Osteoblast (primary cell): ENCODE data around the gene GSN. TPM values are rescaled to one million over a fixed set of nuclear protein-coding genes. Genes with fewer than 3 reads are reported as not detected.

Experiments used
- DNase-seq: peaks from one replicate; pipeline ENCODE4 v3.0.0; 2011; ENCODE audit warnings: low spot score, mixed read lengths; ENCODE audit not compliant: insufficient read length; ENCODE audit errors: missing footprints
- H2AFZ ChIP-seq: 2 replicates; pipeline ENCODE4 v1.6.0; 2011; ENCODE audit warnings: mild to moderate bottlenecking, low read length
- H3K27ac ChIP-seq: 2 replicates; pipeline ENCODE4 v1.5.1; 2011; ENCODE audit warnings: mild to moderate bottlenecking, low read depth, low read length, moderate library complexity
- H3K27me3 ChIP-seq: 2 replicates; pipeline ENCODE4 v1.6.0; 2012; ENCODE audit warnings: mild to moderate bottlenecking, control low read depth, inconsistent platforms, low read length, moderate library complexity; ENCODE audit not compliant: insufficient read depth
- H3K36me3 ChIP-seq: 2 replicates; pipeline ENCODE4 v1.5.1; 2011; ENCODE audit warnings: mild to moderate bottlenecking, low read length, control low read depth, moderate library complexity; ENCODE audit not compliant: insufficient read depth
- H3K4me1 ChIP-seq: 2 replicates; pipeline ENCODE4 v1.5.1; 2011; ENCODE audit warnings: mild to moderate bottlenecking, low read length, control low read depth, moderate library complexity; ENCODE audit not compliant: insufficient read depth
- H3K4me2 ChIP-seq: 2 replicates; pipeline ENCODE4 v1.6.0; 2011; ENCODE audit warnings: mild to moderate bottlenecking, low read length; ENCODE audit not compliant: insufficient read depth
- H3K4me3 ChIP-seq: fragments of 200-600 bp; sonication (generic); 3 replicates; pipeline ENCODE4 v1.5.1; 2012; ENCODE audit warnings: mild to moderate bottlenecking, low read length, inconsistent platforms; ENCODE audit not compliant: insufficient read depth
- H3K79me2 ChIP-seq: 2 replicates; pipeline ENCODE4 v1.6.0; 2012; ENCODE audit warnings: mild to moderate bottlenecking, low read length, control low read depth, inconsistent platforms; ENCODE audit not compliant: insufficient read depth
- H3K9me3 ChIP-seq: 2 replicates; pipeline ENCODE4 v1.5.1; 2011; ENCODE audit warnings: low read depth, low read length, control low read depth
- H4K20me1 ChIP-seq: 2 replicates; pipeline ENCODE4 v1.6.0; 2012; ENCODE audit warnings: mild to moderate bottlenecking, low read length, control low read depth; ENCODE audit not compliant: insufficient read depth
- CTCF ChIP-seq: IDR thresholded peaks from 2 replicates; pipeline ENCODE4 v1.5.1; 2011; ENCODE audit warnings: mild to moderate bottlenecking, low read depth, low read length, moderate library complexity; ENCODE audit errors: extremely low read depth
- total RNA-seq: library from RNA; depleted of rRNA; stranded (reverse); fragments of >200 nt; gene quantifications from 2 replicates; pipeline ENCODE4 v1.2.3, GENCODE V29; 2012

The GSN gene
- total RNA-seq, 1 donor = 372 TPM

- Histone ChIP-seq H3K27me3 (no peaks in the 10 kb centered on the region), H3K4me2 (peak overlapping the region; percentile 26), H3K36me3 (peaks cover 86% of the 10 kb centered on the region), H3K79me2 (peaks cover 6% of the 10 kb centered on the region), H3K9me3 (no peaks in the 10 kb centered on the region), H3K27ac (peak overlapping the region; percentile 79), H4K20me1 (no peaks in the 10 kb centered on the region), H3K4me1 (peaks cover 32% of the 10 kb centered on the region), H2AFZ (no peak overlapping the region), H3K4me3 (no peak overlapping the region)
- no peak for DNase-seq
- TF ChIP-seq CTCF = no peak
Observed at GRCh38 chr9:121321016-121321503, 53.1 kb downstream of the GSN start.

DNA sequence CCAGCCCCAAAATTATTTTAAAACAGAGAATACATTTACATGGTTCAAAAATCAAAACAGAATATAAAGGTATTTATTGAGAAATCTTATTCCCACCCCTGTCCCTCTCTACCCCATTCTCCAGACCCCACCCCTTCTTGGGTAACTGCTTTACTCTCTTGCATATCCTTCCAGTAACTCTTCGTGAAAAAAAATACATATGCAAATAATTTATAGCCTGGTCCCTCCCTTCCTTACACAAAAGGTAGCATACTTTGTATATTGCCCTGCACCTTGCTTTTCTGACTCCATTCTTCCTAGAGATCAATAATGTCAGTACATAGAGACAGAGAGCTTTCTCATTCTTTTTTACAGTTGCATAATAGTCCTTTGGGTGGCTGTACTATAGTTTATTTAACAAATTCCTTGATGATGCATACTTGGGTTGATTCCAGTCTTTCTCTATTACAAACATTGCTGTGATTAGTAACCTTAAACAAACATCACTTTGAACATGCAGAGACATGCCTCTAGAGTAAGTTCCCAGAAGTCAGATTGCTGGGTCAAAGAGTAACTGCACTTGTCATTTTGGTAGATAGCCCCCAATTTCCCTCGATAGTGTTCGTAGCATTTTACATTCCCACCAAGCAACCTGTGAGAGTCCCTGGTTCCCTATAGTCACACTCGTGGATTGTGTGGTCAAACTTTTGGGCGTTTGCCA is 54.2 kb downstream of the GSN start:
- no peak overlapping the region for H2AFZ ChIP-seq
- H3K4me3 ChIP-seq = no peak overlapping the region
- H3K27ac ChIP-seq = peak overlapping the region; percentile 89
- H3K4me2 ChIP-seq = peak overlapping the region; percentile 11
- TF ChIP-seq CTCF = no peak
- peaks cover 41% of the 10 kb centered on the region for H3K4me1 ChIP-seq
- no peaks in the 10 kb centered on the region for H3K27me3 ChIP-seq
- H4K20me1 ChIP-seq = no peaks in the 10 kb centered on the region
- H3K79me2 ChIP-seq = peaks cover 6% of the 10 kb centered on the region
- no peaks in the 10 kb centered on the region for H3K9me3 ChIP-seq
- peak; percentile 76 for DNase-seq
- peaks cover 84% of the 10 kb centered on the region for H3K36me3 ChIP-seq

DNA sequence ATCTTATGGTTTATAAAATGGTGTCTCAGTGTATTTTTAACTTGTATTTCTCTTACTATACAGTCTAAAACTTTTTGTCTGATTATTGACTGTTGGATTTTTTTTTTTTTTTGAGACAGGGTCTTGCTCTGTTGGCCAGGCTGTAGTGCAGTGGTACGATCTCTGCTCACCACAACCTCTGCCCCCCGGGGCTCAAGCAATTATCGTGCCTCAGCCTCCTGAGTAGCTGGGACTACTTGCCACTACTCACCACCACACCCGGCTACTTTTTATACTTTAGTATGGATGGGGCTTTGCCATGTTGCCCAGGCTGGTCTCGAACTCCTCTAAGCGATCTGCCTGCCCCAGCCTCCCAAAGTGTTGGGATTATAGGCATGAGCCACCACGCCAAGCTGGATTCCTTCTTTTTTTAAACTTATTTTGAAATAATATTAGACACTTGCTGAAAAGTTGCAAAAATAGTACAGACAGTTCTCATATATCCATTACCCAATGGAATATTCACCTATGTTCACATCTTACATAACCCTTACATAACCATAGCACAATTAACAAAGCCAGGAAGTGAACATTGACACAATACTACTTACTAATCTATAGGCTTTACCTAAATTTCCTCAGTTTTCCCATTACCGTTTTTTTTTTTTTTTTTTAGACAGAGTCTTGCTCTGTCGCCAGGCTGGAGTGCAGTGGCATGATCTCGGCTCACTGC is 54.9 kb downstream of the GSN start:
- H3K4me3 ChIP-seq = no peak overlapping the region
- H3K27ac ChIP-seq = peak overlapping the region; percentile 89
- no peaks in the 10 kb centered on the region for H3K9me3 ChIP-seq
- peaks cover 41% of the 10 kb centered on the region for H3K4me1 ChIP-seq
- peaks cover 81% of the 10 kb centered on the region for H3K36me3 ChIP-seq
- H4K20me1 ChIP-seq = no peaks in the 10 kb centered on the region
- peaks cover 6% of the 10 kb centered on the region for H3K79me2 ChIP-seq
- no peak for DNase-seq
- TF ChIP-seq CTCF = no peak
- no peaks in the 10 kb centered on the region for H3K27me3 ChIP-seq
- H3K4me2 ChIP-seq = peak overlapping the region; percentile 11
- H2AFZ ChIP-seq = no peak overlapping the region
